SK-N-SH (cell line): Measurements from ENCODE around the gene RDX. TPM values are rescaled to one million over a fixed set of nuclear protein-coding genes. Genes with fewer than 3 reads are reported as not detected.

Experiments
- CTCF ChIA-PET: fragments of 300-600, 350-600 bp; formaldehyde crosslinking; extraction: SDS; loops from one replicate; lab custom pipeline; 2021; lab: Yijun Ruan, JAX
- POLR2A ChIA-PET: fragments of 350-600 bp; sonication (Branson Sonifier 250); formaldehyde crosslinking; extraction: SDS; loops from one replicate; lab custom pipeline; 2020; ENCODE audit warnings: antibody characterized with exemption, inconsistent platforms; lab: Yijun Ruan, JAX
- DNase-seq: peaks from one replicate; pipeline ENCODE4 v3.0.0; 2012
- H2AFZ ChIP-seq: fragments of 200-600 bp; sonication (generic); 2 replicates; pipeline ENCODE4 v1.8.1; 2016; ENCODE audit warnings: antibody characterized with exemption, mild to moderate bottlenecking, low read depth
- H3F3A ChIP-seq: fragments of 200-600 bp; sonication (generic); replicated peaks from 2 replicates; pipeline ENCODE3; 2016; ENCODE audit warnings: antibody characterized with exemption, mild to moderate bottlenecking; ENCODE audit not compliant: insufficient read depth
- H3K27ac ChIP-seq, 2 experiments: fragments of 200-500 bp in 1 of 2; fragments of 200-600 bp in 1 of 2; sonication (Bioruptor generic) in 1 of 2; sonication (generic), shearing (Covaris generic) in 1 of 2; 2 replicates each; pipeline versions ENCODE4 v1.5.1 to v1.6.1; 2014 to 2016; ENCODE audit warnings: low read depth in 2 of 2, inconsistent platforms in 1 of 2, low read length in 1 of 2, mild to moderate bottlenecking in 1 of 2, mixed read lengths in 1 of 2
- H3K27me3 ChIP-seq: fragments of 200-600 bp; sonication (generic), shearing (Covaris generic); 2 replicates; pipeline ENCODE4 v1.6.1; 2016; ENCODE audit warnings: mixed run types; ENCODE audit not compliant: insufficient read depth
- H3K36me3 ChIP-seq, 2 experiments: fragments of 200-500 bp in 1 of 2; fragments of 200-600 bp in 1 of 2; sonication (Bioruptor generic) in 1 of 2; sonication (generic) in 1 of 2; replicated peaks in 1 of 2; 2 replicates each; pipeline versions ENCODE3 to v1.5.1; 2014 to 2016; ENCODE audit warnings: low read length in 1 of 2, mild to moderate bottlenecking in 1 of 2; ENCODE audit not compliant: insufficient read depth in 2 of 2, control insufficient read depth in 1 of 2
- H3K4me1 ChIP-seq, 2 experiments: fragments of 200-500 bp in 1 of 2; fragments of 200-600 bp in 1 of 2; sonication (Bioruptor generic) in 1 of 2; sonication (generic), shearing (Covaris generic) in 1 of 2; 2 replicates each; pipeline versions ENCODE4 v1.5.1 to v1.6.1; 2014 to 2016; ENCODE audit warnings: low read depth in 1 of 2, low read length in 1 of 2, mixed run types in 1 of 2; ENCODE audit not compliant: insufficient read depth in 2 of 2, control insufficient read depth in 1 of 2
- H3K4me2 ChIP-seq: fragments of 200-600 bp; sonication (generic), shearing (Covaris generic); 2 replicates; pipeline ENCODE4 v1.6.1; 2017; ENCODE audit warnings: mixed run types
- H3K4me3 ChIP-seq, 2 experiments: fragments of 200-500 bp in 1 of 2; fragments of 200-600 bp in 1 of 2; sonication (Bioruptor generic) in 1 of 2; sonication (generic), shearing (Covaris generic) in 1 of 2; 2 replicates each; pipeline versions ENCODE4 v1.5.1 to v1.8.1; 2014 to 2016; ENCODE audit warnings: low read depth in 2 of 2, inconsistent platforms in 1 of 2, low read length in 1 of 2, mild to moderate bottlenecking in 1 of 2, mixed read lengths in 1 of 2, moderate library complexity in 1 of 2
- H3K79me2 ChIP-seq: fragments of 200-600 bp; sonication (generic); 2 replicates; pipeline ENCODE4 v1.8.1; 2017; ENCODE audit warnings: mild to moderate bottlenecking; ENCODE audit not compliant: insufficient read depth
- H3K9ac ChIP-seq: fragments of 200-600 bp; sonication (generic); 2 replicates; pipeline ENCODE4 v1.6.1; 2017; ENCODE audit warnings: mixed run types
- H3K9me2 ChIP-seq: fragments of 200-600 bp; sonication (generic); 2 replicates; pipeline ENCODE4 v1.6.1; 2017; ENCODE audit warnings: mixed run types
- H3K9me3 ChIP-seq: fragments of 200-600 bp; sonication (generic); 2 replicates; pipeline ENCODE4 v1.6.1; 2017; ENCODE audit warnings: mixed run types, mild to moderate bottlenecking, moderate library complexity
- H4K20me1 ChIP-seq: fragments of 200-600 bp; sonication (generic); 2 replicates; pipeline ENCODE4 v1.6.1; 2017; ENCODE audit warnings: mild to moderate bottlenecking, mixed run types; ENCODE audit not compliant: insufficient read depth
- EZH2phosphoT487 ChIP-seq: fragments of 200-600 bp; sonication (generic); IDR thresholded peaks from 2 replicates; pipeline ENCODE4 v1.6.1; 2017; ENCODE audit warnings: low read depth, mixed run types, mild to moderate bottlenecking, antibody characterized with exemption, moderate library complexity, borderline replicate concordance
- FOSL2 ChIP-seq: IDR thresholded peaks from 2 replicates; pipeline ENCODE4 v1.4.0; 2012; ENCODE audit warnings: low read depth, mild to moderate bottlenecking, moderate library complexity, borderline replicate concordance
- GABPA ChIP-seq: IDR thresholded peaks from 2 replicates; pipeline ENCODE4 v1.4.0; 2012; ENCODE audit warnings: low read depth, mild to moderate bottlenecking
- GATA2 ChIP-seq: sonication (generic); formaldehyde crosslinking; IDR thresholded peaks from 2 replicates; pipeline ENCODE4 v1.5.0; 2020; ENCODE audit warnings: mild to moderate bottlenecking, missing genetic modification reagents
- JUND ChIP-seq: IDR thresholded peaks from 2 replicates; pipeline ENCODE4 v1.4.0; 2012
- MEF2A ChIP-seq: IDR thresholded peaks from 2 replicates; pipeline ENCODE4 v1.4.0; 2012; ENCODE audit warnings: low read depth, borderline replicate concordance
- RFX5 ChIP-seq: IDR thresholded peaks from 2 replicates; pipeline ENCODE4 v1.6.1; 2012; ENCODE audit warnings: mild to moderate bottlenecking, improper control_type of control experiment, low read length
- RXRA ChIP-seq: IDR thresholded peaks from 2 replicates; pipeline ENCODE4 v1.4.0; 2012; ENCODE audit warnings: low read depth, mild to moderate bottlenecking, borderline replicate concordance
- TCF12 ChIP-seq: IDR thresholded peaks from 2 replicates; pipeline ENCODE4 v1.4.0; 2012
- TEAD4 ChIP-seq: IDR thresholded peaks from 2 replicates; pipeline ENCODE4 v1.4.0; 2012; ENCODE audit warnings: mild to moderate bottlenecking, borderline replicate concordance; ENCODE audit not compliant: insufficient read depth
- YY1 ChIP-seq: IDR thresholded peaks from 2 replicates; pipeline ENCODE4 v1.4.0; 2012; ENCODE audit warnings: low read depth, mild to moderate bottlenecking
- WGBS: methylation state at CpG from one replicate; pipeline ENCODE4 v1.1.6; 2017; ENCODE audit warnings: low lambda C conversion rate; 5-methylcytosine and 5-hydroxymethylcytosine counted together
- polyA plus RNA-seq, 3 experiments: library from polyadenylated mRNA; depleted of rRNA; stranded (reverse); fragments of >200 nt; gene quantifications; 2 replicates each; pipeline ENCODE4 v1.2.3, GENCODE V29; 2012
- TF ChIP-seq, protein P1 (sequence below): IDR thresholded peaks from 2 replicates; pipeline ENCODE4; 2012

The RDX gene
- polyA plus RNA-seq, 1 of the 3 experiments (the other 2 are of a cell fraction): 29.4 TPM

DNA sequence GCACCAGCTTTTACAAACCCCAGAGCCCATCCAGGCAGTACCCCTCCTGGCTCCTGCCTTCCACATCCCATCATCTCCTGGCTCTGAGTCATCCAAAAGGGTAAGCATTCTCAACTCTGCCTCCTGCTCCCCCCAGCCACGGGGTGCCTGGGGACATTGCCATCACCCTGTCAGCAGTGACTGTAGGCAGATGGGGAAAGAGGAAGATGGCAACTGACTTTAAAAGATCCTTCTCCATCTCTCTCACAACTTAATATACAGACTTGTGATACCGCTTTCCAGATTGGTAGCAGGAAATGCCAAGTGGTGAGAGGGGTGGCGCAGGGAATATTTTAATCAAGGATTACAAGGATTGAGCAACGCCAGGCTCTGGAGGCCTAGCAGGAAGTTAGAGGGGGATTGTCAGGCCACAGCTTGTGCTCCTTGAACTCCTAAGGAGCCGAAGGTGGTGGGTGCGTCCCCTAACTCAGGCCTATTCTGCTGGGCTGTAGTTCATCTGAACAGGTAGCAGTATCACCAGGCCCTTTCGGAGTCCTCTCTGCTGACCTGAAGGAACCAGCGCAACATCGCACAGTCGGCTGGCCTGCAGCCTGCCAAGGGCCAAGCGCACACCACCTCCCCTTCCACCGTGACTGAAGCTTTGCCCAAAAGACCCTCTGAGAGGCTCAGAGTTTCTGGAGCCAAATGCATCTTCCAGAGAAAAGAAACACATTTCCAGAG is 119.9 kb downstream of the RDX start:
- no peaks in the 10 kb centered on the region for H3K27me3 ChIP-seq
- no peak overlapping the region for H3K9ac ChIP-seq
- no peak overlapping the region for H3K4me3 ChIP-seq
- ChIA-PET POLR2A (no interaction called here), CTCF (interaction anchor here (1.0 kb wide), 1 partner anchor 11 kb away, joined by 3 read pairs; no protein-coding TSS in a partner anchor)
- no peak overlapping the region for H2AFZ ChIP-seq
- H3F3A ChIP-seq: peaks cover 3% of the 10 kb centered on the region
- peaks cover 0 to 23% of the 10 kb centered on the region in 2 experiments; a peak in 1 of 4 replicates for H3K4me1 ChIP-seq
- no peaks in the 10 kb centered on the region for H3K79me2 ChIP-seq
- no peaks in the 10 kb centered on the region for H4K20me1 ChIP-seq
- H3K36me3 ChIP-seq: no peaks in the 10 kb centered on the region
- no peaks in the 10 kb centered on the region for H3K9me2 ChIP-seq
- no peak overlapping the region for H3K4me2 ChIP-seq
- no peaks in the 10 kb centered on the region for H3K9me3 ChIP-seq
- H3K27ac ChIP-seq: no peak overlapping the region
- WGBS: 90% methylated on average over 9 of the region's 12 CpGs
- no peak for DNase-seq
- no peak for TF ChIP-seq GATA2 (CRISPR knock-in tag)
- peak; percentile 23; the same call in 1 of the 2 replicates for TF ChIP-seq FOSL2
- no peak for TF ChIP-seq YY1
- TF ChIP-seq JUND: 0 out of 2 replicates have a peak, but pooled peaks have one; percentile 13
- peak; percentile 8; the same call in 1 of the 2 replicates for TF ChIP-seq TCF12
- TF ChIP-seq EZH2phosphoT487: no peak
- TF ChIP-seq MEF2A: no peak
- TF ChIP-seq, protein P1, sequence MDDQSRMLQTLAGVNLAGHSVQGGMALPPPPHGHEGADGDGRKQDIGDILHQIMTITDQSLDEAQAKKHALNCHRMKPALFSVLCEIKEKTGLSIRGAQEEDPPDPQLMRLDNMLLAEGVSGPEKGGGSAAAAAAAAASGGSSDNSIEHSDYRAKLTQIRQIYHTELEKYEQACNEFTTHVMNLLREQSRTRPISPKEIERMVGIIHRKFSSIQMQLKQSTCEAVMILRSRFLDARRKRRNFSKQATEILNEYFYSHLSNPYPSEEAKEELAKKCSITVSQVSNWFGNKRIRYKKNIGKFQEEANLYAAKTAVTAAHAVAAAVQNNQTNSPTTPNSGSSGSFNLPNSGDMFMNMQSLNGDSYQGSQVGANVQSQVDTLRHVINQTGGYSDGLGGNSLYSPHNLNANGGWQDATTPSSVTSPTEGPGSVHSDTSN: no peak
- TF ChIP-seq, all 33 proteins: peak for 3

DNA sequence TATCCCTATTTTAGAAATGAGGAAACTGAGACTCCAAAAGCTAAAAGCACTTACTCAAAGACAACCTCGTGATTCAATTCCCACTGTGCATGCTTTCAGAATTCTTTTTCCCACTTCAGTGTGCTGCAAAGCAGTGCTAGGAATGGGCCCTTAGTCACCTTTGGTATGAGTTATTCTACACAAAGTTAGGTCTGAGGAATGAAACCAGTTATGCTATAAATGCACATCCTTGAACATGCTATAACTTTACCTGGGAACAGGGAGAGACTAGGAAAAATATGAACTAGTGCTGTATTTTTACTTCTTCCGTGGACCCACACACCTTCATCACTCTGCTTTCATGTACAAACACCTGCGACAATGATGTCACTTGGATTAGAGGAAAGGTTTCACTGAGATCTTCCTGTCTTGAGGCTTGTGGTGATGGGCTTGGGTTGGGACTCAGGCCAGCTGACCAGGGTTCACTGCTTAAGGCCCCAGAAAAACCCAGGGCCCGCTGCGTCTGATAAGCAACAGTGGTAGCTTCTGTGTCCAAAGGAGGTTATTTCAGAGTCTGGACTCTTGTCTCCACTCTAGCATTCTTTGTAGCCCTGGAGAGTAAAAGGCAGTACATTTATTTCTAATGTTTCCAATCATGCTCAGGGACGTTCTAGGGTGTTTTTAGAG is 121.6 kb downstream of the RDX start:
- POLR2A ChIA-PET: no interaction called here
- no peak for TF ChIP-seq TEAD4
- TF ChIP-seq GABPA: no peak
- TF ChIP-seq RFX5: no peak
- TF ChIP-seq RXRA: no peak
- H3K4me2 ChIP-seq: no peak overlapping the region
- H2AFZ ChIP-seq: no peak overlapping the region
- no peaks in the 10 kb centered on the region for H3K9me2 ChIP-seq
- peaks cover 3% of the 10 kb centered on the region for H3F3A ChIP-seq
- H3K79me2 ChIP-seq: no peaks in the 10 kb centered on the region
- H3K9me3 ChIP-seq: no peaks in the 10 kb centered on the region
- no peak overlapping the region for H3K4me3 ChIP-seq
- no peak overlapping the region for H3K27ac ChIP-seq
- no peaks in the 10 kb centered on the region for H3K27me3 ChIP-seq
- H3K4me1 ChIP-seq: peaks cover 0 to 23% of the 10 kb centered on the region in 2 experiments; a peak in 1 of 4 replicates
- no peak for DNase-seq
- H3K36me3 ChIP-seq: peaks cover 0 to 2% of the 10 kb centered on the region in 2 experiments
- H3K9ac ChIP-seq: no peak overlapping the region
- no peaks in the 10 kb centered on the region for H4K20me1 ChIP-seq
- CTCF ChIA-PET: interaction anchor here (0.7 to 1.5 kb wide), 6 partner anchors 9 to 1056 kb away, joined by 3 to 5 read pairs (median 3); no protein-coding TSS in a partner anchor
- WGBS: 98% methylated on average over 6 of the region's 6 CpGs
